HCT116 (cell line): ENCODE data around the gene PGBD4. TPM values are rescaled to one million over a fixed set of nuclear protein-coding genes. Genes with fewer than 3 reads are reported as not detected.

Experiments
- ATAC-seq: fragments of 200-7000 bp; cut with Tn5 transposase; 2 replicates; pipeline ENCODE4 v1.9.1; 2020; ENCODE audit warnings: mild to moderate bottlenecking, moderate library complexity
- BruUV-seq: library from RNA; stranded (reverse); fragments of 400-500 nt; replicated peaks from 2 replicates; lab custom pipeline; 2021; lab: Mats Ljungman, UMichigan
- CTCF ChIA-PET: fragments of 300-600 bp; sonication (Branson Sonifier 250); formaldehyde crosslinking; loops from one replicate; lab custom pipeline; 2021; ENCODE audit warnings: antibody characterized with exemption; lab: Charles Lee
- POLR2A ChIA-PET: fragments of 300-600, 350-600 bp; sonication (Branson Sonifier 250); formaldehyde crosslinking; loops from one replicate; lab custom pipeline; 2021; ENCODE audit warnings: antibody characterized with exemption; lab: Charles Lee
- RAD21 ChIA-PET, 2 experiments: fragments of 300-600 bp; sonication (Branson Sonifier 250); formaldehyde crosslinking; loops; one replicate each; lab custom pipeline; 2023; ENCODE audit warnings: low total read pairs in 2 of 2; ENCODE audit not compliant: uncharacterized antibody in 2 of 2, unreplicated experiment in 2 of 2, low non-redundant PET in 1 of 2; lab: Charles Lee
- DNase-seq: peaks from one replicate; pipeline ENCODE4 v3.0.0-alpha.2; 2010; ENCODE audit warnings: low read depth, low spot score
- H2AFZ ChIP-seq: fragments of 200-600 bp; shearing (Covaris generic), sonication (generic); 2 replicates; pipeline ENCODE4 v1.6.1; 2017; ENCODE audit warnings: low read depth, mixed run types, mixed read lengths, antibody characterized with exemption, low read length; ENCODE audit not compliant: poor library complexity, severe bottlenecking
- H3K27ac ChIP-seq: 2 replicates; pipeline ENCODE4 v1.5.1; 2012; ENCODE audit warnings: low read depth, low read length
- H3K27me3 ChIP-seq: fragments of 200-600 bp; sonication (generic); 2 replicates; pipeline ENCODE4 v1.6.1; 2016; ENCODE audit warnings: mixed run types, low read length, mixed read lengths; ENCODE audit not compliant: insufficient read depth
- H3K36me3 ChIP-seq, 2 experiments: fragments of 200-500 bp in 1 of 2; fragments of 200-600 bp in 1 of 2; sonication (Bioruptor generic) in 1 of 2; sonication (generic) in 1 of 2; 2 replicates each; pipeline versions ENCODE4 v1.5.1 to v1.6.1; 2014 to 2016; ENCODE audit warnings: low read length in 2 of 2, inconsistent platforms in 1 of 2, mixed read lengths in 1 of 2, mixed run types in 1 of 2; ENCODE audit not compliant: insufficient read depth in 2 of 2, control insufficient read depth in 1 of 2
- H3K4me1 ChIP-seq, 2 experiments: fragments of 200-600 bp in 1 of 2; sonication (generic) in 1 of 2; 2 replicates each; pipeline versions ENCODE4 v1.5.1 to v1.6.1; 2012 to 2017; ENCODE audit warnings: low read length in 2 of 2, inconsistent platforms in 1 of 2, mild to moderate bottlenecking in 1 of 2, mixed read lengths in 1 of 2, mixed run types in 1 of 2, moderate library complexity in 1 of 2; ENCODE audit not compliant: insufficient read depth in 2 of 2, control insufficient read depth in 1 of 2
- H3K4me2 ChIP-seq: fragments of 200-600 bp; sonication (generic); 2 replicates; pipeline ENCODE4 v1.6.1; 2017; ENCODE audit warnings: mixed run types, low read length, mixed read lengths
- H3K4me3 ChIP-seq, 2 experiments: fragments of 200-600 bp in 1 of 2; sonication (generic) in 1 of 2; replicated peaks in 1 of 2; 2 replicates each; pipeline ENCODE4 v1.5.1; 2011 to 2016; ENCODE audit warnings: low read length in 2 of 2, control low read depth in 1 of 2, low read depth in 1 of 2, mild to moderate bottlenecking in 1 of 2, mixed read lengths in 1 of 2, mixed run types in 1 of 2
- H3K79me2 ChIP-seq: fragments of 200-600 bp; sonication (generic); 2 replicates; pipeline ENCODE4 v1.6.1; 2017; ENCODE audit warnings: mild to moderate bottlenecking, mixed run types, low read length, moderate library complexity, mixed read lengths; ENCODE audit not compliant: insufficient read depth
- H3K9ac ChIP-seq: fragments of 200-600 bp; sonication (generic); 2 replicates; pipeline ENCODE4 v1.6.1; 2016; ENCODE audit warnings: low read length, mixed read lengths
- H3K9me2 ChIP-seq: fragments of 200-600 bp; sonication (generic), shearing (Covaris generic); 2 replicates; pipeline ENCODE4 v1.6.1; 2017; ENCODE audit warnings: mixed run types, mild to moderate bottlenecking, moderate library complexity; ENCODE audit not compliant: insufficient read depth
- H3K9me3 ChIP-seq, 2 experiments: fragments of 200-500 bp in 1 of 2; fragments of 200-600 bp in 1 of 2; sonication (Bioruptor generic) in 1 of 2; sonication (generic) in 1 of 2; 2 replicates each; pipeline ENCODE4 v1.6.1; 2014 to 2017; ENCODE audit warnings: low read length in 2 of 2, mixed read lengths in 2 of 2, inconsistent platforms in 1 of 2, low read depth in 1 of 2, mild to moderate bottlenecking in 1 of 2, mixed run types in 1 of 2, moderate library complexity in 1 of 2; ENCODE audit not compliant: control insufficient read depth in 1 of 2, insufficient read depth in 1 of 2
- H4K20me1 ChIP-seq: fragments of 200-600 bp; sonication (generic), shearing (Covaris generic); 2 replicates; pipeline ENCODE4 v1.6.1; 2017; ENCODE audit warnings: mixed run types, mild to moderate bottlenecking, moderate library complexity; ENCODE audit not compliant: insufficient read depth
- ATF3 ChIP-seq: IDR thresholded peaks from 2 replicates; pipeline ENCODE4 v1.6.1; 2012
- CTCF ChIP-seq, 3 experiments: fragments of 200-600 bp in 1 of 3; sonication (generic) in 1 of 3; IDR thresholded peaks in 2 of 3; conservative IDR thresholded peaks in 1 of 3; 2 replicates each; pipeline ENCODE4 v1.5.1; 2012 to 2017; ENCODE audit warnings: low read depth in 2 of 3, low read length in 2 of 3, antibody characterized with exemption in 1 of 3, borderline replicate concordance in 1 of 3, control low read depth in 1 of 3, mild to moderate bottlenecking in 1 of 3, mixed read lengths in 1 of 3, mixed run types in 1 of 3, moderate library complexity in 1 of 3; ENCODE audit not compliant: insufficient read depth in 1 of 3
- EGR1 ChIP-seq: IDR thresholded peaks from 2 replicates; pipeline ENCODE4 v1.6.1; 2012; ENCODE audit warnings: low read depth
- ELF1 ChIP-seq: IDR thresholded peaks from 2 replicates; pipeline ENCODE4 v1.6.1; 2012; ENCODE audit warnings: low read depth, borderline replicate concordance
- EZH2phosphoT487 ChIP-seq: fragments of 200-600 bp; IDR thresholded peaks from 2 replicates; pipeline ENCODE4 v1.6.1; 2018; ENCODE audit warnings: antibody characterized with exemption, borderline replicate concordance
- FOSL1 ChIP-seq: IDR thresholded peaks from 2 replicates; pipeline ENCODE4 v1.6.1; 2012; ENCODE audit warnings: low read depth
- JUND ChIP-seq: IDR thresholded peaks from 2 replicates; pipeline ENCODE4 v1.6.1; 2012
- POLR2A ChIP-seq: IDR thresholded peaks from 2 replicates; pipeline ENCODE4 v1.7.0; 2011; ENCODE audit warnings: borderline replicate concordance; ENCODE audit not compliant: insufficient read depth, insufficient read length; ENCODE audit errors: extremely low read depth
- POLR2AphosphoS5 ChIP-seq: IDR thresholded peaks from 2 replicates; pipeline ENCODE4 v1.6.1; 2011; ENCODE audit warnings: mild to moderate bottlenecking, low read depth, low read length, moderate library complexity
- REST ChIP-seq: IDR thresholded peaks from 2 replicates; pipeline ENCODE4 v1.6.1; 2012; ENCODE audit warnings: low read depth
- SIN3A ChIP-seq: IDR thresholded peaks from 2 replicates; pipeline ENCODE4 v1.6.1; 2012; ENCODE audit warnings: low read depth
- SP1 ChIP-seq: IDR thresholded peaks from 2 replicates; pipeline ENCODE4 v1.6.1; 2012; ENCODE audit warnings: low read depth
- SRF ChIP-seq: IDR thresholded peaks from 2 replicates; pipeline ENCODE4 v1.6.1; 2012; ENCODE audit warnings: low read depth
- TCF7L2 ChIP-seq: IDR thresholded peaks from 2 replicates; pipeline ENCODE4 v1.7.0; 2011; ENCODE audit warnings: borderline replicate concordance, inconsistent platforms; ENCODE audit not compliant: insufficient read depth, insufficient read length; ENCODE audit errors: extremely low read depth
- ZNF274 ChIP-seq: fragments of 200-500 bp; sonication (Bioruptor generic); IDR thresholded peaks from 2 replicates; pipeline ENCODE4 v1.6.1; 2014; ENCODE audit warnings: mild to moderate bottlenecking, low read depth, low read length, inconsistent platforms
- intact Hi-C: fragments of 100-400 bp; cut with micrococcal nuclease; formaldehyde crosslinking; loops from 2 replicates; pipeline ENCODE4 v1.10.0; 2022
- total RNA-seq: library from RNA; stranded (reverse); gene quantifications from one replicate; pipeline ENCODE4 v1.2.1, GENCODE V29; 2021; ENCODE audit not compliant: unreplicated experiment
- TF ChIP-seq, protein P1 (sequence below): IDR thresholded peaks from 2 replicates; pipeline ENCODE4 v1.6.1; 2012

The PGBD4 gene
- total RNA-seq, 1 experiment from 2014 or later, result 0.96 TPM

GRCh38 chr15:34125945-34126344 lies 24.1 kb downstream of the PGBD4 start:
- no peak overlapping the region for H3K9ac ChIP-seq
- H3K4me1 ChIP-seq, result no peaks in the 10 kb centered on the region
- no peaks in the 10 kb centered on the region for H4K20me1 ChIP-seq
- no peak overlapping the region for H3K27ac ChIP-seq
- H3K9me3 ChIP-seq, result no peaks in the 10 kb centered on the region
- intact Hi-C loops, result no loop called here
- POLR2A ChIA-PET, result no interaction called here
- RAD21 ChIA-PET, result no interaction called here
- no peaks in the 10 kb centered on the region for H3K27me3 ChIP-seq
- H3K4me2 ChIP-seq, result no peak overlapping the region
- no peak for ATAC-seq
- H3K36me3 ChIP-seq, result no peaks in the 10 kb centered on the region
- no peak overlapping the region for H2AFZ ChIP-seq
- no peak overlapping the region for H3K4me3 ChIP-seq
- no peaks in the 10 kb centered on the region for H3K9me2 ChIP-seq
- DNase-seq, result no peak
- no peak for TF ChIP-seq POLR2AphosphoS5
- no peak for TF ChIP-seq ELF1
- TF ChIP-seq SRF, result no peak
- no peak for TF ChIP-seq ZNF274
- no peak for TF ChIP-seq TCF7L2
- TF ChIP-seq SIN3A, result no peak
- TF ChIP-seq SP1, result no peak
- TF ChIP-seq, protein P1, sequence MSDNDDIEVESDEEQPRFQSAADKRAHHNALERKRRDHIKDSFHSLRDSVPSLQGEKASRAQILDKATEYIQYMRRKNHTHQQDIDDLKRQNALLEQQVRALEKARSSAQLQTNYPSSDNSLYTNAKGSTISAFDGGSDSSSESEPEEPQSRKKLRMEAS, result no peak
- no peak for TF ChIP-seq JUND
- no peaks in the 10 kb centered on the region for H3K79me2 ChIP-seq
- CTCF ChIA-PET, result no interaction called here
- BruUV-seq, result no TSS peak

DNA sequence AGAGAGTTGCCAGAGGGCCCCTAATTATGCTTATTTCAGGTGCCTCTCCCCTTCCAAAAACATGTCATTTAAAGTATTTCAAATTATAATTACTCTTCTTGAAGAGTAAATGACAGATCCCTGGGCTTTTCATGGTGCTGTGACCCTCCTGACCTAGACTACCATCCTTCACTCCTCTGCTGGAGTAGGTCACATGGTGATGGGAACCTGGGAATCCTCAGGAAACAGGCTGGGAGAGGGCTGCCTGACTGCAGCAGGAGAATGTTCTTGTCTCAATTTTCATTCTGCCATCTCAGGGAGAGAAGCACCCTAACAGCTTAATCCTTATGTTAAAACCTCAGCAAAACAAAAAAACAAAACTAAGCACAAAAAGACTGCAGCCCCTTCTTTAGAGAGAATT lies 24.6 kb downstream of the PGBD4 start:
- Histone ChIP-seq H3K36me3 (no peaks in the 10 kb centered on the region), H3K9ac (no peak overlapping the region), H3K9me2 (no peaks in the 10 kb centered on the region), H3K9me3 (no peaks in the 10 kb centered on the region), H3K27me3 (no peaks in the 10 kb centered on the region), H3K79me2 (no peaks in the 10 kb centered on the region), H3K4me1 (no peaks in the 10 kb centered on the region), H2AFZ (no peak overlapping the region), H3K4me2 (no peak overlapping the region), H3K27ac (no peak overlapping the region), H4K20me1 (no peaks in the 10 kb centered on the region), H3K4me3 (no peak overlapping the region)
- intact Hi-C loops, result no loop called here
- CTCF ChIA-PET, result no interaction called here
- RAD21 ChIA-PET, result no interaction called here
- ATAC-seq (no peak), DNase-seq (no peak)
- BruUV-seq, result no TSS peak
- POLR2A ChIA-PET, result no interaction called here
- TF ChIP-seq SIN3A (no peak), TCF7L2 (no peak), POLR2AphosphoS5 (no peak), FOSL1 (no peak), CTCF (IDR thresholded peaks at IDR 0.05 in 2 of 3, conservative IDR thresholded peaks at IDR 0.05 in 1 of 3; ENCODE audit: borderline replicate concordance in 1 of 3, insufficient read depth in 1 of 3, low read depth in 2 of 3, low read length in 2 of 3) (no peak), EZH2phosphoT487 (no peak), SRF (no peak), EGR1 (no peak), REST (no peak), ATF3 (no peak), JUND (no peak), POLR2A (no peak)
